Erythroblast (primary cell): ENCODE results near the gene ADORA2A.

Source experiments
- GATA1 ChIP-seq: IDR thresholded peaks from 2 replicates; pipeline ENCODE4 v1.6.1; 2011; ENCODE audit warnings: low read depth, mild to moderate bottlenecking, control low read depth, low read length, moderate library complexity
- POLR2A ChIP-seq: IDR thresholded peaks from 2 replicates; pipeline ENCODE4 v1.6.1; 2011; ENCODE audit warnings: mild to moderate bottlenecking, low read length

- TF ChIP-seq POLR2A, result no peak
- no peak for TF ChIP-seq GATA1
Observed at GRCh38 chr22:24406322-24407277, 20.8 kb upstream of the ADORA2A start.
